Tibial nerve (tissue), 3 donors: ENCODE data around the gene ZNF655.

Experiments
- POLR2A ChIP-seq, 2 donors: fragments of 450-650 bp; IDR thresholded peaks; one replicate each; pipeline ENCODE4 v1.6.1; 2017; ENCODE audit warnings: antibody characterized with exemption in 2 of 2, mild to moderate bottlenecking in 2 of 2, moderate library complexity in 2 of 2
- TF ChIP-seq, protein P1 (sequence below), 5 experiments: fragments of 200-600 bp in 3 of 5; fragments of 450-650 bp in 2 of 5; sonication (generic) in 3 of 5; IDR thresholded peaks; one replicate each; pipeline ENCODE4 v1.5.1; 2016 to 2019; ENCODE audit warnings: antibody characterized with exemption in 5 of 5, mild to moderate bottlenecking in 3 of 5, moderate library complexity in 2 of 5

DNA sequence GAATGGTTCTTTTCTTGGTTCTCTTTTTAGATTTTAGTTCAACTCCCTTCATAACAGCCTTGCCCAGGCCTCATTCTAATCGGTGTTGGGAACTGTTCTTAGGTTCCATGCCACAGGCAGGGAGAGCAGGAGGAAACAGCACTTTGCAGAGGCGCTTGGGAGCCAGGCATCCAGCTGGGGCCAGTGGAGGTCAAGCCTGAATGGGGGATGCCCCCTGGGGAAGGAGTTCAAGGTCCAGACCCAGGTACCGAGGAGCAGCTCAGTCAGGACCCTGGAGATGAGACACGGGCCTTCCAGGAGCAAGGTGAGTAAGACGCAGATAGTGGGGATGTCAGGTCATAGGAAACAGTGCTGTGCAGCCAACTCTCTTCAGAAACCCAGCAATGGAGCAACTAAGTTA is 62.8 kb downstream of the ZNF655 start:
- TF ChIP-seq, protein P1, sequence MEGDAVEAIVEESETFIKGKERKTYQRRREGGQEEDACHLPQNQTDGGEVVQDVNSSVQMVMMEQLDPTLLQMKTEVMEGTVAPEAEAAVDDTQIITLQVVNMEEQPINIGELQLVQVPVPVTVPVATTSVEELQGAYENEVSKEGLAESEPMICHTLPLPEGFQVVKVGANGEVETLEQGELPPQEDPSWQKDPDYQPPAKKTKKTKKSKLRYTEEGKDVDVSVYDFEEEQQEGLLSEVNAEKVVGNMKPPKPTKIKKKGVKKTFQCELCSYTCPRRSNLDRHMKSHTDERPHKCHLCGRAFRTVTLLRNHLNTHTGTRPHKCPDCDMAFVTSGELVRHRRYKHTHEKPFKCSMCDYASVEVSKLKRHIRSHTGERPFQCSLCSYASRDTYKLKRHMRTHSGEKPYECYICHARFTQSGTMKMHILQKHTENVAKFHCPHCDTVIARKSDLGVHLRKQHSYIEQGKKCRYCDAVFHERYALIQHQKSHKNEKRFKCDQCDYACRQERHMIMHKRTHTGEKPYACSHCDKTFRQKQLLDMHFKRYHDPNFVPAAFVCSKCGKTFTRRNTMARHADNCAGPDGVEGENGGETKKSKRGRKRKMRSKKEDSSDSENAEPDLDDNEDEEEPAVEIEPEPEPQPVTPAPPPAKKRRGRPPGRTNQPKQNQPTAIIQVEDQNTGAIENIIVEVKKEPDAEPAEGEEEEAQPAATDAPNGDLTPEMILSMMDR (IDR thresholded peaks at IDR 0.05), result no peak
- TF ChIP-seq POLR2A (IDR thresholded peaks at IDR 0.05), result no peak
